GM18519 (cell line): ENCODE data around the gene GAK.

Source experiments
- ATAC-seq: cut with Tn5 transposase; IDR thresholded peaks from one replicate; pipeline ENCODE4 v1.9.1; 2021; ENCODE audit warnings: mild to moderate bottlenecking, moderate library complexity; ENCODE audit not compliant: unreplicated experiment, low FRiP score

Gene GAK

DNA sequence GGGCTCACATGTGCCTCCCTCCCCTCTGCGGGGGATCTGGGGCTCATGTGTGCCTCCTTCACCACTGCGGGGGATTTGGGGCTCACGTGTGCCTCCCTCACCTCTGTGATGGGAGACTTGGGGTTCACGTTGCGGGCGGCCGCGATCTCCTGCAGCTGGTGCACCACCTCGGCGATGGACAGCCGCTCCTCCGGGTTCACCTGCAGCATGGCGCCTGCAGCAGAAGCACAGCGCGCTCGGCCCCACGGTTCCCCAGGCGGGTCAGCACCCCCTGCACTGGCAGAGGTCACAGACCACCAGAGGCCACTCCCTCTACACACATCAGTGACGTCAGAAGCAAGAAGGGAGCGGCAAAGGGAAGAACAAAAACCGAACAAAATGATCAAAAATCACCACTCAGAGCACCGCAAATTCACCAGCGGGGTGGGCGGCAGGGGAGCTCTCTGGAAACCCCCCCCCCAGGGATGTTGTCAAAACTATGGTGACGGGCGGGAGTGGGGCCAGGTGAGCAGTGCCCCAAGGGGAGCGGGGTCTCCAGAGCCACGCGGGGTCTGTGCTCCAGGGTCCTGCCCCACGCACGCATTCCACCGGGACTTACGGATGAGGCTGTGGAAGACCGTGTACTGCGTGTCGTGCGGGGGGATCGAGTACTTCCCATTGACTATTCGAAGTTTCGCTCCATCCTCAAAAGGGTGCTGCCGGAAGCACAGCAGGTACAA, 38.7 kb downstream of the GAK start:
- no peak for ATAC-seq

DNA sequence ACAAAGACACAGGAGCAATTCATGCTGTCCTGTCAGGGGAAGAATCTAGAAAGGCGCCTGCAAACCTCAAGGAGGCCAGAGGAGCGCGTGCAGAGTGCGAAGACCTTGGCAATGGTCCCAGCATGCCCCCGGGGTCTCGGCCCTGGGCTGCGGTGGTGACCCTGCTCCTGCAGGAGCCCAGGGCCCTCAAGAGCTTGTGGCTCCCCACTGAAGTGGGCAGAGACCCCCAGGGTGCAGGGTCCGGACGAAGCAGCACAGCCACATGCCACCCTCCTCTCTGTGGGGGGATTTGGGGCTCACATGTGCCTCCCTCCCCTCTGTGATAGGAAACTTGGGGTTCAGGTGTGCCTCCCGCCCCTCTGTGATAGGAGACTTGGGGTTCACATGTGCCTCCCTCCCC, 39.3 kb downstream of the GAK start:
- no peak for ATAC-seq

DNA sequence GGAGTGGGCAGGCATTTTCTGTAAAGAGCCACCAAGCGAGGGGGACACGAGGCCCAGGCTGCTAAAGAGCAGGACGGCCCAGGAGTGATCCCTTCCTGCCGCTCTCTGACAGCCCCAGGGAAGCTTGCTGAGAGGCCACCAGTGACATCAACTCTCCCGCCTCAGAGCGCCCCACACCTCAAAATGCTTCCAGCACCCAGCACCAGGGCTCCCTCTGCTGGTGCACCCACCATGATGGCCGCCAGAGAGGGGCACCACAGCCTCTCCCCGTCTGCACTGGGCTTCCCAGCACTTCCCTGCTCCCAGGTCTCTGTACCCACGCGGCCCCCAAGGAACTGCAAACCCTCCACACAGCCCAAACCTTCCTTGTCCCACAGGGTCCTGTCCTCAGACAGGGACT, 40.4 kb downstream of the GAK start:
- ATAC-seq: no peak

DNA sequence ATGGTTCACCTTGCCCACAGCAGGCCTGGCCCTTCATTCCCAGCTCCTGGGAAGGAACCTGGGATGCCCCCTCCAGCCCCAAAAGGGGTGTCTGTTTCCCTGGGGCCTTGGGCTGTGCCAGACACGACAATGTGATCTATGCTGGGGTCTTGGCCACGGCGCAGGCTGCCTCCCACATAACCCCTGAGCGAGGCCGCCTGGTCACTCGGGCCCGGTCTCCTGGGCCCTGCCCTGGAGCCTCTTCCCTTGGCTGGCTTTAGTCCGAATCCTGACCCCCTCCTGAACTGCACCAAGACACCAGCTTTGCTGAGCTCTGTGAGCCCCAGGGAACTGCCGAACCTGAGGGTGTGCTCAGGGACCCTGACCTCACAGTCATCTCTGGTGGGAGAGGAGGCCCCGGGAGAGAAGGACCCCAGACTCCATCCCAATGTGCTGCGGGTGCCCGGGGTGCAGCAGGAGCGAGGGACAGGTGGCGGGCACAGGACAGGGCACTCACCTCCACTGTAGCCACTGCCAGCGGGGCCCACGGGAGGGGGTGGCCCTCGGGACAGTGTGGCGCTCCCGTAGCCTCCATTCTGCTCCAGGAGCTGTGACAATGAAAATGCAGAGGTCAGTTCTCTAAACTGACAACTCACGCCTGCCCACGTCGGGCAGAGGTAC, 42.0 kb downstream of the GAK start:
- ATAC-seq: no peak

DNA sequence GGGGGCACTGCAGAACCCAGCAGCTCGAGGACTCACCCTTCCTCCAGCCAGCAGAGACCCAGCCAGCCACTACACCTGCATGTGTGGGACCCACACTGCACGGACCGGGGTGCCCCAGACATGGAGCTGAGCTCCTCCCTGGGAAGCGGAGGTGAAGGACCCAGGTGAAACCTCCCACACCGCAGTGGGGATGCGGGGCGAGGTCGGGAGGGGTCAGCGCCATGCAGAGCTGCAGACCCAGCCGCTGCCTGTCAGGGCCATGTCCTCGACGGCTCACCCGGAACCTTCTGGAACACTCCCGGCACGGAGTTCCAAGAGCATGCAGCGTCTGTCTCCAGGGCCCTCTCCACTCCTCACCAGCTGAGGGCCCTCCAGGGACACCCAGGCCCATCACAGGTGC, 42.6 kb downstream of the GAK start:
- ATAC-seq: no peak

DNA sequence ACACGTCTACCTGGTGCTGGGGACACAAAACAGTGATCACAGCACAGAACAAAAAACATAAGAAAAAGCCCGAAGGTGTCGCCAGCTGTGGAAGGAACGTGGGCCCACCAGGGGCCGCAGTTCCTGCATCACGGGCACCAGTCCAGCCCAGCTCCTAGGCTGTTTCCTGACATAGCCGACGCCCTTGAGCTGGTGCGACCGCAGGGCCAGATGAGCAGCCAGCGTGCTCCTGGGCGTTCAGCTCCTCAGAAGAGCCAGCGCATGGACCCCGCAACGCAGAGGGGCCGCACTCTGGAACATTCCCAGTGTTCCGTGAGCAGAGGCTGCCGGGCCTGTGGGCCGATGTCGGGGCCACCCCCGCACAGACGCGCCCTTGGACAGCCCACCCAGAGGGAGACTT, 44.1 kb downstream of the GAK start:
- no peak for ATAC-seq

DNA sequence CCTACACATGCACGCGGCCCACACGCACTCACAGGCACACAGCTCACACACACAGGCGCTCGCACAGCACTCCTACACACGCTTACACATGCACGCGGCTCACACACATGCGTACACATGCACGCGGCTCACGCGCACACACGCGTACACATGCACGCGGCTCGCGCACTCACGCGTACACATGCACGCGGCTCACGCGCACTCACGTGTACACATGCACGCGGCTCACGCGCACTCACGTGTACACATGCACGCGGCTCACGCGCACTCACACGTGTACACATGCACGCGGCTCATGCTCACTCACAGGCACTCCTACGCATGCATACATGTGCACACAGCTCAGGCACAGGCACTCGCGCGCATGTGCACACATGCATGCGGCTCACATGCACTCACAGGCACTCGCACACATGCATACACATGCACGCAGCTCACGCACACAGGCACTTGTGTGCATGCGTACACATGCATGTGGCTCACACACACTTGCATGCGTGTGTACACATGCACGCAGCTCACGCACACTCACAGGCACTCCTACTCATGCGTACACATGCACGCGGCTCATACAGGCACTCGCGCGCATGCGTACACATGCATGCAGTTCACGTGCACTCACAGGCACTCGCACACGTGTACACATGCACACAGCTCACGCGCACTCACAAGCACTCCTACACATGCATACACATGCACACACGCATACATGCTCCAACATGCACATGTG, 44.9 kb downstream of the GAK start:
- no peak for ATAC-seq

DNA sequence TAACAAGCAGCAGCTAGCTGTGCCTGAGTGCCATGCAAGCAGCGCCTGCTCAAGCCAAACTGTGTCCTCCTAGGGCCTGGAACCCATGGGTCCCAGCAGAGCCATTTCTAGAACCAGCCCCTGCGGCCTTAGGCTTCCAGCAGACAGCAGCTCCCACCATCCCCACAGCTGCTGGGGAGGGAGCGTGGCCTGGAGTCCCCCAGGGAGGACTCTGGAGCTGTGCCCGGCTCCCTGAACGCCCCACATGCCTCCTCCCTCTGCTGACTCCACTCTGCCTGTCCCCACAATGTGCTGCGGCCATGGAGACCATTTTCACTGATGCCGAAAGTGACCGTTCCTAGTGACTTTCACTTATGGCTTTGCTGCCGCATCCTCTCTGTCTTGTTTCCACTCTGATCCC, 45.9 kb downstream of the GAK start:
- no peak for ATAC-seq

DNA sequence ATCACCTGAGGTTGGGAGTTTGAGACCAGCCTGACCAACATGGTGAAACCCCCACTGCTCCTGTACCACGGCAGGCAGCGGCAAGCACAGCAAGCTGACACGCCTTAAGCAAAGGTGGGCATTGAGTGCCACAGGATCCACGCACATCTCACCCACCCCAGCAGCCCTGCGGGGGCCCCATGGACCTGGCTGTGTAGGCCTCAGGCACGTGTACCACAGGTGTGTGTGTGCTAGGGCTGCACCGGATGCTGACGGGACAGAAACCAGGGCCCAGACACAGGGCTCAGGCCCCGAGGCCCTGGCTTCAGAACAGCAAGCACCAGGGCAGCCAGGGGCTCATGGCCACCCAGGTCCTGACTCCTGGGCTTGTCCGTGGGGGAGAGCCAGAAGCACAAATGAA, 46.8 kb downstream of the GAK start:
- no peak for ATAC-seq

DNA sequence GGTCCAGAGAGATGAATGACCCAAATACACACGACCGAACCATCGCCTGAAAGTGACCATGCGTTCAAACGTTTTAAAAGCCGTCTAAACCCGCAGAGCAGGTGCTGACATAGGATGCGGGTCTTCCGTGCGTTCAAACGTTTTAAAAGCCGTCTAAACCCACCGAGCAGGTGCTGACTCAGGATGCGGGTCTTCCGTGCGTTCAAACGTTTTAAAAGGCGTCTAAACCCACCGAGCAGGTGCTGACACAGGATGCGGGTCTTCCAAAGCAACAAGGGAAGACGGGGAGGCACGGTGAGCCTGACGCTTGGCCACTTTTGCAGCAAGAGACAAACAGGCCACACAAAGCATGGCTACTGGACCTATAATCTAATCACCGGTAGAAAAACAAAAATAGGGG, 47.2 kb downstream of the GAK start:
- ATAC-seq: no peak

DNA sequence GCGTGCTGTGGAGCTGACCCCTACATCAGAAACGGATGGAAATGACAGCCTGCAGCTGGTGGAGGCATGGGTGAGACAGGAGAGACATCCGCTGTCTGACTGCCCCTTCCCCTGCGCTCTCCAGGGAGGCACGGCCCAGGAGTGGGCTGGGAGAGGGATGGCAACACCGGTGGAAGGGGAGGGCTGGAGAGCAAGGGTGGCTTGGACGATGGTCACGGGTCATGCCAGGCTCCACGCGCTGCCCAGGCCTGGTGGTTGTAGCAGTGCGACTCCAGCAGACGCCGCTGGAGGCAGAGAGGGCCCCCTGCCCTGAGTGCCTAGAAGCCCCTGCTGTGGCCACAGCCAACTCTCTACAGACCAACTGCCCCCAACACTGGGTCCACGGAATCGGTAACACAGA, 47.9 kb downstream of the GAK start:
- ATAC-seq: no peak

DNA sequence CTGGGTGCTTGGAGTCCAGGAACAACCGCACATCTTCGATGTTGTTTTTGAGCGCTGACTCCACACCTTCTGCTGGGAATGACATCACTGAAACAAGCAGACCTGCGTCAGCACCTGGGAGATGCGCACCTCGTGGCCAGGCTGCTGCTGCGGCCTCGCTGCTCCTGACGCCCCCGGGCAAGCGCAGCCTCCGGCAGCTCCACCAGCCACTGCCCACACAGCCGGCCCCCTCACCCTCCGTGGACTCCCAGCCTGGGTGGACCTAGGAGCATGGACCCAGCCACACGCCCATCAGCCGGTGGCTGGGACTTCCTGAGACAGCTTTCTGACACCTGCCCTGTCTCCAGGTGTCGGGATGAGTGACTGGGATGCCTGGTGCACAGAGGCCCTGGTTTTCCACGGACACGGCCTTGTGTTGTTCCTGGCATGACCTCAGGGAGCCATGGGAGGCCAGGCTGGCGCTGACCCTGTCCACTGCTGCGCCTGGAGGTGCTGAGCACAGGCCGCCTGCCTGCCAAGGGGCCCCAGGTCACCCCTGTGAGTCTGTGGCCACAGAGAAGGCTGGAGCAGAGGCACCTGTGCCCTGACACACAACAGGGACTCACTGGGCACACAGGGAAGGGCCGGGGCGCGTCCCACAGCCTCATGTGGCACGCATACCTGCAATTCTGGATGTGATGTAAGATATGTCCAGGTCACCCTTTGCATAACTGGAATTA, 48.6 kb downstream of the GAK start:
- ATAC-seq: no peak

DNA sequence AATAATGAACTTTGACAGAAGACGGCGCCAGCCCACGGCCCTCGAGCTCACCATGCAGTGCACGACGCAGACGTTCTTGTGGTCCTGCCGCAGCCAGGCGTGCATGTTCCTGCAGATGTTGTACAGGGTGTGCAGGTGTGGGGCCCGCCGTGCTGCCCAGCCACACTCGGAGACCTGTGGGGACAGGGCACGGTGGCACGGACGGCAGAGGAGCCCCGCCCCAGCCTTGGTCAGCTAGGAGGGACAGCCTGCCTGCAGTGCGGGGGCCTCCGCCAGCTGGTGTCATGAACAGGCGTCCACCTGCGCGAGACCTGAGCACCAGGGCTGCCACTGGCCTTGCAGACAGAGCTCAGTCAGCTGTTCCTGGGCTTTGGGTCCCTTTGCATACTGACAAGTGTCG, 49.5 kb downstream of the GAK start:
- ATAC-seq: no peak

DNA sequence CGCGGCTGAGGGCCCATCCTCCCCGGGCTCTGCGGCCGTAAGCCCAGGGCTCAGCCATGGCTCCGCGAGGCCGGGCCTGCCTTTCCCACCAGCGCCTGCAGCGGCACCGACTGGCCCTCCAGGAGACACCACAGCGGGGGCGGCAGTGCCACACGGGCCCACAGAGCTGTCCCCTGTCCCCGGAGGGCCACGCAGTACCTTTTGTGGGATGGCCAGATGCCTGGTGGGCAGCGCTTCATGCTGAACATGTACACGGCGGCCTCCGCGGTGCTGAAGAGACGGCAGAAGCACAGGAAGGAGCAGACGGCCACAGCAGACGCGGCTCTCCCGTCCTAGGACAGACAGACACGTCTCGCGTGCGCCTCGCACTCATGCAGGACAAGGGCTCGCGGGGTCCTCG, 50.4 kb downstream of the GAK start:
- no peak for ATAC-seq

DNA sequence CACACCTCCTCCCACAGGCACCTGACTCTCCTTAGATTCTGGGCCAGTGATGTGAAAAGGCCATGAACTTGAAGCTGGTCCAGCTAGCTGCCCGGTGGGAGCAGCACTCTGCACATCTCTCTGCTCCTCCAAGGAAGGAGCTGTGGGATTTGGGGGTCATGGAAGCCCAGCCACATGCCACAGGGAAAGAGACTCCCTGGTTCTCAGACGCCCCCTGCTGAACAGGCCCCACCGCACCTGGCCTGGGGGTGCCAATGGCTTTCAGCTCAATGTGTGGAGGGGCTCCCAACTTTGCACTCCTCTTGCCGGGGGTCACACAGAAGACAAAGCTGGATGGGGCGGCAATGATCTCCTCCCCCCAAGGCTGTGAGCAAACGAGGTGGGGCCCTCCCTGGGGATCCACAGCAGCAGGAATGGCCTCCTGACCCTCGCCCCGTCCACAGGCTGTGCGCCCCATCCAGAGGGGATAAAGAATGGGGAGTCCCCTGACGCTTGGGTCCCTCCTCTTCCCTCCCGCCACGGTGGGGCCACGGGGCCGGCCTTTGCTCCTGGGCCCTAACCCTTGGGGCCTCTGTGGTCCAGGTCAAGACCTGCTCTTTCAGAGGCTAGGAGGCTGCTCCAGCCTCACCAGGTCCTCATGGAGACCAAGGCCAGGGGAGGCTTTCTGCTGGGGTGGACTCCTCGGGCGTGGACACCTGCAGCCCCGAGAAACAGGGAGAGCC, 51.3 kb downstream of the GAK start:
- ATAC-seq: no peak

DNA sequence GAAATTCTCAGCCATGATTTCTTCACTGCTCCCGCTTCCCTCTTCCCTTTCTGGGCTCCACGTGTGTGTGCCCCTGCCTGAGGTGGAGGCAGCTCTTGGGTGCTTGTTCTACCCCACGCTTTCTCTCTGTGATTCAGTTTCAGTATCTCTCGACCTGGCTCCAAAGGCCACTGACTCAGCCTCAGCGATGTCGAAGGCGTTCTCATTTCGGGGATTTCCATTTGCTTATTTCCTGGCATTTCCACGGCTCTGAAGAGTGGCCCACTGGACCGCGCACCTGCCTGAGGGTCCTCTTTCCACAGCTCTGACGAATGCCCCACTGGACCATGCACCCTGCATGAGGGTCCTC, 52.4 kb downstream of the GAK start:
- ATAC-seq: no peak

DNA sequence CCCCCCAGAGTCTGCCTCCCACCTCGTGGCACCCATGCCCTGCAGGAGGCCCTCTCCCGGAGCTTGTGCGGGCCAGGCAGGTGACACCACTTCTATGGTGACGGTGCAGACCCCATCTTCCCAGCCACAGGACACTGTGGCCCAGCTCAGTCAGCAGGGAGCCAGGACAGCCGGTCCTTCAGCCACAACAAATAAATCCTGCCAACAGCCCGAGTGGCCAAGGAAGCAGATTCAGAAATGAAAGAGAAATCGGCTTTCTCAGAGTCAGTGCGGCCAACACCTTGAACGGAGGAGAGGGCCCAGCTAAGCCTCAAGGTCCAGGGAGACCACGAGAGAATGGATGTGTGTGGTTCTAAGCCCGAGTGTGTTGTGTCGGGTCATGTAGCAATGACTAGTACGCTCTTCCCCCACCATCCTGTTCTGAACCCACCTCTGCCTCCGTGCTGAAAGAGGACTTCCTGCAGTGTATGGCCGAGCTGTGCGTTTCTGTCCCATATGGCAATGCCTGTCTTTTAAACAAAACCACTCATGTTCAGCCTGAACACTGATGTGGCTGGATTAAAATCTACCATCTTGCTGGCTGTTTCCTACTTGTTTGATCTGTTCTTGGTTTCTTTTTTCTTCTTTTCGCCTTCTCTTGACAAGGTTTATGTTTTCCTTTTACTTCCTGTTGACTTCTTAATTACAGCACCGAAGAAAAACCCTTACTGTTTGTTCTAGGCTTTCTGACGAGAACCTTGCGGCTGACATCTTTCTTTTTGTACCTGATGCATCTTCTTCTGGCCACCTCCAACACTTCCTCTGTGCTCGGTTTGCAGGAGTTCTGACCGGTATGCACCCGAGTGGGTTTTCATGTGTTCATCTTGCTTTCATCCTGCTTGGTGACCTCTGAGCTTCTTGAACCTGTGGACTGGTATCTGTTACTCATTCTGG, 53.1 kb downstream of the GAK start:
- no peak for ATAC-seq

DNA sequence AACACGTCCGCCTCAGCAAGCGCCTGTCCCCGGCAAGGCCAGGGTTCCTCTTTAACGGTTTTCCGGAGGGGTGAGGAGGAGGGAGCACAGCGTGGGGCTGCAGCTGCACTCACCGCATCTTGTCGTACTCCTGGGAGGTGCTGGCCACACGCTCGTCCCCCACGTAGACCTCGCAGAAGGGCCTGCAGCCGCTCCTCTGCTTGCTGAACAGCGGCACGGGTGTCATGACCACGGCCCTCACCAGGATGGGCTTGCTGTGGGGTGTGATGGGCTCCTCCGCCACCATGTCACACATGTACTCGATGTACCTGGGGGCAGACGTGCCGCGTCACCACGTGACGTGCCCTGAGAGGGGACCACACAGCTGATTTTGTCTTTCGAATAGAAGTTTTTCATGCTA, 54.6 kb downstream of the GAK start:
- ATAC-seq: no peak

DNA sequence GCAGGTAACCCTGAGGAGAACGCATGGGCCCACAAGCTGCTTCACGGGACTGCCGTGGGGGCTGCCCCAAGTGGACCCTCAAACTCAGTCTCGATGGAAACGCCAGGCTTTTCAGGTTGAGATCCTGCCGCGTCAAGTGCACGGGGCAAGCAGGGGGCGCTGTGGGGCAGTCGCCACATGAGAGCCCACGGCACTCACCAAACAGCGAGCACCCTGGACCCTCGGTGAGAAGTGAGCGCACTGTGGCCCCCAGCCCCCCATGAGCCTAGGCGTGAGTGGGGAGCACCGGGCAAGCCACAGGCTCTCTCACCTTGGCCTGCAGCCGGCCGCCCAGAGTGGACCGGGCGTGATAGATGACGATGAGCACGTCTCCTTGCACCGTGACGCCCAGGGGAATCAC, 55.3 kb downstream of the GAK start:
- ATAC-seq: no peak
